Fibroblast of lung (primary cell): ENCODE data around the gene NCKAP5. TPM values are rescaled to one million over a fixed set of nuclear protein-coding genes. Genes with fewer than 3 reads are reported as not detected.

ENCODE experiments used
- DNase-seq, 2 donors: peaks; one replicate each; pipeline versions ENCODE4 v3.0.0 to v3.0.0-alpha.2; 2010; ENCODE audit warnings: low read depth in 2 of 2
- H2AFZ ChIP-seq: 2 replicates; pipeline ENCODE4 v1.5.1; 2012; ENCODE audit warnings: low read length, control low read depth, inconsistent platforms
- H3K27ac ChIP-seq: 2 replicates; pipeline ENCODE4 v1.5.1; 2011; ENCODE audit warnings: low read length, control low read depth; ENCODE audit not compliant: insufficient read depth
- H3K27me3 ChIP-seq: 2 replicates; pipeline ENCODE4 v1.5.1; 2011; ENCODE audit warnings: mild to moderate bottlenecking, low read length; ENCODE audit not compliant: control insufficient read depth, insufficient read depth
- H3K36me3 ChIP-seq: 2 replicates; pipeline ENCODE4 v1.5.1; 2011; ENCODE audit warnings: low read length; ENCODE audit not compliant: control insufficient read depth, insufficient read depth
- H3K4me1 ChIP-seq: 2 replicates; pipeline ENCODE4 v1.5.1; 2011; ENCODE audit warnings: low read length; ENCODE audit not compliant: control insufficient read depth, insufficient read depth; ENCODE audit errors: extremely low read depth
- H3K4me2 ChIP-seq: 2 replicates; pipeline ENCODE4 v1.5.1; 2011; ENCODE audit warnings: low read length, control low read depth; ENCODE audit not compliant: insufficient read depth; ENCODE audit errors: extremely low read depth
- H3K4me3 ChIP-seq, 4 experiments: fragments of 200-600 bp in 1 of 4; sonication (generic) in 1 of 4; replicated peaks in 1 of 4; 2 replicates each; pipeline ENCODE4 v1.5.1; 2011 to 2016; ENCODE audit warnings: low read length in 4 of 4, low read depth in 3 of 4, mild to moderate bottlenecking in 3 of 4, control low read depth in 2 of 4, inconsistent platforms in 1 of 4, mixed read lengths in 1 of 4; ENCODE audit not compliant: insufficient read depth in 1 of 4; ENCODE audit errors: control extremely low read depth in 1 of 4
- H3K79me2 ChIP-seq: 2 replicates; pipeline ENCODE4 v1.5.1; 2012; ENCODE audit warnings: mild to moderate bottlenecking, low read length, inconsistent platforms; ENCODE audit not compliant: control insufficient read depth, insufficient read depth
- H3K9ac ChIP-seq: 2 replicates; pipeline ENCODE4 v1.5.1; 2011; ENCODE audit warnings: mild to moderate bottlenecking, low read length, control low read depth; ENCODE audit not compliant: insufficient read depth
- H3K9me3 ChIP-seq: 2 replicates; pipeline ENCODE4 v1.5.1; 2012; ENCODE audit warnings: low read depth, low read length; ENCODE audit not compliant: control insufficient read depth, insufficient read depth
- H4K20me1 ChIP-seq: 2 replicates; pipeline ENCODE4 v1.5.1; 2011; ENCODE audit warnings: low read length; ENCODE audit not compliant: control insufficient read depth, insufficient read depth; ENCODE audit errors: extremely low read depth
- CTCF ChIP-seq, 2 donors: IDR thresholded peaks in 1 of 2; conservative IDR thresholded peaks in 1 of 2; 1 replicate in 1 of 2; 2 replicates in 1 of 2; pipeline ENCODE4 v1.5.1; 2011 to 2012; ENCODE audit warnings: low read length in 2 of 2, control low read depth in 1 of 2, inconsistent platforms in 1 of 2, low read depth in 1 of 2, mild to moderate bottlenecking in 1 of 2
- EZH2 ChIP-seq: IDR thresholded peaks from 2 replicates; pipeline ENCODE4 v1.5.1; 2012; ENCODE audit warnings: low read length, control low read depth, mild to moderate bottlenecking; ENCODE audit errors: missing control alignments
- polyA plus RNA-seq, 2 donors: library from polyadenylated mRNA; depleted of rRNA in 1 of 2; stranded (reverse) in 1 of 2; unstranded in 1 of 2; fragments of >200 nt; gene quantifications; 2 replicates each; pipeline ENCODE4 v1.2.1, GENCODE V29; 2011 to 2012; ENCODE audit warnings: missing spikeins in 1 of 2
- total RNA-seq: library from RNA; depleted of rRNA; stranded (reverse); fragments of >200 nt; gene quantifications from 2 replicates; pipeline ENCODE4 v1.2.1, GENCODE V29; 2014

Gene NCKAP5
- total and polyA plus RNA-seq, 2 donors (not counting 1 experiment from before 2014, with no cell fraction given): 2.6 to 6.2 TPM

GRCh38 chr2:133232556-133232955 lies 335.7 kb downstream of the NCKAP5 start:
- Histone ChIP-seq H3K9ac (no peak overlapping the region), H3K79me2 (no peaks in the 10 kb centered on the region), H3K4me3 (no peak overlapping the region), H3K27ac (no peak overlapping the region), H3K36me3 (no peaks in the 10 kb centered on the region), H4K20me1 (no peaks in the 10 kb centered on the region), H3K9me3 (no peaks in the 10 kb centered on the region), H3K4me2 (no peak overlapping the region), H2AFZ (no peak overlapping the region), H3K27me3 (no peaks in the 10 kb centered on the region), H3K4me1 (peaks cover 3% of the 10 kb centered on the region)
- no peak for DNase-seq
- TF ChIP-seq EZH2 (no peak), CTCF (conservative IDR thresholded peaks at IDR 0.05 in 1 of 2, IDR thresholded peaks at IDR 0.05 in 1 of 2; ENCODE audit: low read depth in 1 of 2, low read length in 2 of 2) (no peak)

DNA sequence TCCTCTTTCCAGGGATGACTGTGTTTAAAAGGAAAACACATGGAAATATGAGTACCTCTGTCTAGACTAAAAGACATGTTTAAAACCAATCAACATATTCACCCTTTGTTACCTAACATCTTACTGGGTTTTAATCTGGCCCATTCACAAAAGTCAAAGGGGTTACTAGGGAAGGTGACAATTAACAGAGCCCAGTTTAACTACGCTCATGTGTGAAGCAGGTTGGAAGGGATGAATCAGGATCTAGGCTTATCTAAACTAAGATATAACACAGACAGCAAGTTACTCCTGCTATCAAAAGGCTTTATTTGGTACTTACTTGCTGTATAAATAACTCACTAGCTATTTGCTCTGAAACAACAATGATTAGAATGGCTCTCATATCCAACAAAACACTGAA lies 337.0 kb downstream of the NCKAP5 start:
- TF ChIP-seq CTCF (conservative IDR thresholded peaks at IDR 0.05 in 1 of 2, IDR thresholded peaks at IDR 0.05 in 1 of 2; ENCODE audit: low read depth in 1 of 2, low read length in 2 of 2) (no peak), EZH2 (no peak)
- Histone ChIP-seq H3K4me1 (peaks cover 3% of the 10 kb centered on the region), H3K79me2 (no peaks in the 10 kb centered on the region), H3K36me3 (no peaks in the 10 kb centered on the region), H2AFZ (no peak overlapping the region), H3K4me3 (no peak overlapping the region), H3K4me2 (no peak overlapping the region), H3K27me3 (no peaks in the 10 kb centered on the region), H3K27ac (no peak overlapping the region), H3K9ac (no peak overlapping the region), H3K9me3 (no peaks in the 10 kb centered on the region), H4K20me1 (no peaks in the 10 kb centered on the region)
- DNase-seq: no peak

- no peaks in the 10 kb centered on the region for H3K36me3 ChIP-seq
- H3K9me3 ChIP-seq: no peaks in the 10 kb centered on the region
- no peak overlapping the region for H2AFZ ChIP-seq
- H3K4me1 ChIP-seq: no peaks in the 10 kb centered on the region
- no peaks in the 10 kb centered on the region for H4K20me1 ChIP-seq
- no peak overlapping the region for H3K9ac ChIP-seq
- DNase-seq: no peak
- TF ChIP-seq EZH2: no peak
- no peak for TF ChIP-seq CTCF (conservative IDR thresholded peaks at IDR 0.05 in 1 of 2, IDR thresholded peaks at IDR 0.05 in 1 of 2; ENCODE audit: low read depth in 1 of 2, low read length in 2 of 2)
- no peaks in the 10 kb centered on the region for H3K27me3 ChIP-seq
- H3K27ac ChIP-seq: no peak overlapping the region
- H3K4me3 ChIP-seq: no peak overlapping the region
- H3K4me2 ChIP-seq: no peak overlapping the region
- no peaks in the 10 kb centered on the region for H3K79me2 ChIP-seq
Measured at GRCh38 chr2:133229974-133230373, 338.3 kb downstream of the NCKAP5 start.
